COLO829 (cell line): Measurements from ENCODE around the gene CD96.
A peak's percentile ranks its signal among the peaks of the same experiment; 100 is the strongest.
"Not testable (repeated sequence)": the region's sequence is repeated elsewhere in the genome, so short reads cannot be mapped to it uniquely, and the experiment has no call there.

Source experiments
- DNase-seq: peaks from one replicate; pipeline ENCODE4 v3.0.0; 2012; ENCODE audit warnings: low spot score

Gene CD96

GRCh38 chr3:111621535-111621934, 79.5 kb downstream of the CD96 start:
- no peak for DNase-seq

DNA sequence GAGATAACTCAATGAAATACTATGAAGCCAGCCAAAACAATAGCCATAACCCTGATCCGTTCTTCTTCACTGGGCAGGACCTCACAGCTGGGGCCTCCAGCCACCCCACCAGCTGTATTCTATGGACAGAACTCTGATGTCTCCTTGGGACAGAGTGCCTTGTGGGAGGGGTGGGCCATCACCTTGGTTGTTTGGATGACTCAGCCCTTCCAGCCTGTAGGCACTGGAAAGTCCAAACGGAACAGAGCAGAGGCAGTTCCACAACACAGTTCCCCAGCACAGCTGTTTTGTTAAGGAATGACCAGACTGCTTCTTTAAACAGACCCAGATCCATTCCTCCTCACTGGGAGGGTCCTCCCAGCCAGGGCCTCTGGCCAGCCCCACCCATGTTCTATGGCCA, 85.1 kb downstream of the CD96 start:
- DNase-seq, result no peak

- not testable (repeated sequence) for DNase-seq
Measured at GRCh38 chr3:111629018-111629417, 87.0 kb downstream of the CD96 start.

- DNase-seq, result not testable (repeated sequence)
Measured at GRCh38 chr3:111630638-111631037, 88.6 kb downstream of the CD96 start.

GRCh38 chr3:111635403-111635802, 93.4 kb downstream of the CD96 start:
- no peak for DNase-seq

- no peak for DNase-seq
Measured at GRCh38 chr3:111636366-111636885, 94.4 kb downstream of the CD96 start.

- no peak for DNase-seq
Measured at GRCh38 chr3:111639316-111639715, 97.3 kb downstream of the CD96 start.

- DNase-seq, result no peak
Measured at GRCh38 chr3:111648991-111649579, 107.1 kb downstream of the CD96 start.

- DNase-seq, result no peak
Measured at GRCh38 chr3:111650378-111651275, 108.6 kb downstream of the CD96 start.

DNA sequence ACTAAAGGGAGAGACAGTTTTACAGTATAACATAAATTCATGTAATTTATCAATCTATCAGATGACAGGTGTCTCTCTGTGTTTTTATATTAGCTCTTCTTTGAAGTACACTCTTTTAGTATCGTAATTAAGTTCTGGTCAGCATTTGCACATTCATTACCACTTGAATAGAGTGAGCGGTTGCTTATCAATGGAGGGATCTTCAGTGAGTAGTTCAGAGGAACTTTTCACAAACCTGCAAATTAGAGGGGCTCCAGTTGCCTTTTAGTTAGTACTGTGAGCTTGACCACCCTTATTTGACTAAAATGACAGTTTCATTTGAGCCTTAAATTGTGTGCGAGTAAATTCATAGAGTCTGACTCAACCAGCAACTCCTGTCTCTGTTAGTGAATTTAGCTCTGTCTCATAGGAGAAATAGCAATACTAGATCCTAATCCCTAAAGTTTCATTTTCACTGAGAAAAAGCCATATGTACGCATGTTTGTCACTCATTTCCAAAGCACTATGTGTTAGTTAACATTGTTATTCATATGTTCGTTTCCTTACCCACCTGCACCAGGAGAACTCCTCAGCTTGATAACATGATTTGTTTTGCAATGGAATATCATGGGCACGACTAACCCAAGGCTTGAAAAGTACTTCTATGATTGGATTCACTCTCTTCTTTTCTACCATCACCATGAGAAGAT, 110.6 kb downstream of the CD96 start:
- DNase-seq, result no peak

DNA sequence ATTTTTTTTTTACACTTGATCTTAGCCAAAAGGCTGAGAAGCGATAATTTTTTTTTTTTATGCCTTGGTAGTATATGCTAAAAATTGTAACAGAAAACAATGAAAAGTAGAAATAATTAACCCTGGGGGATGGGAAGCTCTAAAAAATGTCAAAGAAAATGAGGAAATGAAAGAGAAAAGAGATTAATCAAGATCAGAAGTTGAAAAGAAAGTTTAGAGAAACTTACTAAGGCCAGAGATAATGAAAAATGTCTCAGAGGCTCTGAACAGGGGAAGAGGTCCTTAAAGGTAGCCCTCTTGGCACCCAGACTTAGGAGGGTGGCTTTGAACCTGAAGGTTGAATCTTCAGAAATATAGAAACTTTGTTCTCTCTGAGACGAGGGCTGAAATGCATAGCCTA, 111.8 kb downstream of the CD96 start:
- DNase-seq, result no peak

- DNase-seq, result no peak
Measured at GRCh38 chr3:111662012-111662411, 120.0 kb downstream of the CD96 start.

- DNase-seq, result no peak
Measured at GRCh38 chr3:111662907-111663306, 120.9 kb downstream of the CD96 start.

GRCh38 chr3:111666041-111666735, 124.2 kb downstream of the CD96 start:
- DNase-seq, result peak; percentile 61

DNA sequence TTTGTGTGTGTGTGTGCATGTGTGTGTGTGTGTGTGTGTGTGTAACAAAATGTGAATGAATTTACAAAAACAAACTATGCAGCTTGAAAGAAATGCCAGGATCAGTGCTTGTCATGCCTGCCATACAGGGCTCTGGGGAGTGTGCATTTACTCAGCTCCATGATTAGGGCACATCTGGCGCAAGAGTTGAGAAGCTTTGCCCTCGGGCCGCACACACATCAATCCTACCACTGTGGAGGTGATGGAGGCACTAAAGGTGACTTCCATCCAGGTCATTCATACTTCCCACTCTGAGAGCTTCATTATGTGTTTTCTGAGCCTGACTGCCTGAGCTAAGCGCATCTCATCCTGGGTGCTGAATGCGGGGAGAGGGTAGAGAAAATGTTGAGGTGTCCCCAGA, 125.2 kb downstream of the CD96 start:
- DNase-seq, result no peak

DNA sequence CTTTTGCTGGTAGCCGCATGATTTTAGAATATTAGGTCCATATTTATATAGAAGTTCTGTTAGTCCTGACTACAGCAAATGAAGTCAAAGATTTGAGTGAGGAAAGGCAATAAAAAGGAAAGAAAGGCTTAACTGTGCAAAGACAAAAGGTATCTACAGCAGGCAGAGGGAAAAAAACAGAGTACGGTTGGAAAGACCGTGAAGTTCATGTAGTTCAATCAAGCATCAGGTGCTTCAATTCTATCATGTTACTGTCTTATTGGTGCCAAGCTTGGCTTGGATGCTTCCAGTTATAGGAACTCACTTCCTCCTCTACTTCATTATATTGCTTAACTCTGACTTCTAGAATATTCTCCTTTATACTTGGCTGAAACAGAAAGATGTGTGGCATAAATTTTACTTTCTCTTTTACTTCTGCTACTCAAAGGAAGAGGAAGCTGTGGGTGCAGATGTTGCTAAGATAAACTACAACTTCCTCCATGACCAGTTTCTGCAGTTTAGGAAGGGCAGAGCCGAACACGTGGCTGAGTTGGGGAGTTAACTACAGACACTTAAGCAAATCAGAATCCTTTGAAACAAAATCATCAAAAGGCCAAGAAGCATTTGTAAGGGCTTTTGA, 125.7 kb downstream of the CD96 start:
- no peak for DNase-seq

GRCh38 chr3:111668326-111668725, 126.3 kb downstream of the CD96 start:
- DNase-seq, result no peak

DNA sequence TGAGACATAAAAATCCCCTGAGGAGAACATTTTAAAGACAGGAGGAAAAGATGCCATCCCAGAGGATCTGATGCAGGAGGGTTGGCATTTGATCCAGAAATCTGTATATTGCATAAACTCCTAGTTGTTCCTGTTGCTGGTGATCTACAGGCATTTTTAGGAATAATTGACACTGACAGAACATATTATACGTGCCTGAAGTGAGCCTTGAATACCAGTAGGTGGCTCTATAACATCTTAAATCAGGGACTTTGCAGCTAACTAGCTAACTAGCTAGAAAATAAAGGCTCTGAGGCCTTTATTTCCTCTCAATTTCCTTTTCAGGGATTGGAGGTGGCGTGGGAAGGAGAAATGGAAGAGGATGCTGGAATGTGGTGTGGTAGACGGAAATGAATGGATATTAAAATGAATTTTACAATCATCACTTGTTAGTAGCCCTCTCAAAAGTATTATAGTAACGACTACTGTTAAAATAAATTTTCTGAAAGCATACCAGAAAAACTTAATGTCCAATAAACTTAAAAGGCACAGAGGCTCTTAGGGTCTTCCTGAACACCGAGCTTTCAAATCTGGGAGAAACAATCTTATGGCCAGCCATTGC, 127.0 kb downstream of the CD96 start:
- DNase-seq, result peak; percentile 77

DNA sequence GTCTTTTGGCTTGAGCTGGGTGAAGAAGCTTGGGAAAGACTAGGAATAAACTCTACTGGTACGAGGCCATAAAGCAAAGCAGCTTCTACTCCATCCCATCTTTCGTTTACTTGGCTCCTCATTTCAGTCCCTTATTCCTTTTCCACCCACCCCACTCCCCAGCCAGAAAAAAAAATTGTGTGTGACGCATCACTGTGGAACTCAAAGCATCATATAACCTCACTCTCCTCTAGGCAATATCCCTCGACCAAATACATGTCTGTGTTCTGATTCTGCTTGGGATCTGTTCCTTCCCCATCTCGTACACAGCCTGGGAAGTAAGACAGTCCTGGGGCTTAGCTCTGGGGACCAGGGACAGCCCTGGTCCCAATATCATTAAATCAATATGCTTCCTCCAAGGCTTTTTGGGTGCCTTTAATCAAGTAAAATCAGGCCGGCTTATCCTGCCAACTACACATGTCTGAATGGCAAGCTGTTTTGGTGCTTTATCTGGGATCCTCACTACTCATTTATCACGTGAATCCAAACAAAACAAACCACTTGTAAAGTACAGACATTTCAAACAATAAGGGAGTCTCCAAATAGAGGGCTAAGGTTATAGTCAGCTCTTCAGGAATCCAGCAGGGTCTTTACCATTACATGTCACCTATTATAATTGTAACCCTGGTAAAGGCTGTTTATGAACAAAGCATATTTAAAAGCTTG, 128.1 kb downstream of the CD96 start:
- no peak for DNase-seq

DNA sequence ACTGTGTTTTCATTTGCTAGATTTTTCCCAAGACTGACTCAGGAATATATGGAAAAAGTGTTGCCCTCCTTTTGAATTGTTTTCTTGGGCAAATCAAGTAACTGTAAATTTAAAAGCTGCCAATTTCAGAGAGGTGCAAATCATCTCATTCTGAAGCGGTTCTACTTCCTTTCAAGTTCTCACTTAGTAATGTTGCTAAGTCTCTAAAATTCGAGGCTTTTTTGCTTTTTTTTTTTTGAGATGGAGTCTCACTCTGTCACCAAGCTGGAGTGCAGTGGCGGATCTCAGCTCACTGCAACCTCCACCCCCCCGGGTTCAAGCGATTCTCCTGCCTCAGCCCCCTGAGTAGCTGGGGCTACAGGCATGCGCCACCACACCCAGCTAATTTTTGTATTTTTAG, 130.5 kb downstream of the CD96 start:
- not testable (repeated sequence) for DNase-seq

GRCh38 chr3:111675846-111676210, 133.8 kb downstream of the CD96 start:
- no peak for DNase-seq
